Chondrocyte (in vitro differentiated cells): ENCODE measurements around the gene NPLOC4. TPM values are rescaled to one million over a fixed set of nuclear protein-coding genes. Genes with fewer than 3 reads are reported as not detected.

Experiments used
- DNase-seq: peaks from one replicate; pipeline ENCODE4 v3.0.0; 2021; ENCODE audit warnings: mixed read lengths, low spot score
- H3K27ac Mint-ChIP-seq: one replicate; pipeline ENCODE4 v1.8.0; 2021; ENCODE audit warnings: mild to moderate bottlenecking, moderate library complexity, mixed read lengths; ENCODE audit not compliant: unreplicated experiment
- H3K27me3 Mint-ChIP-seq: 2 replicates; pipeline ENCODE4 v1.8.0; 2021; ENCODE audit warnings: low read depth, mixed read lengths
- H3K36me3 Mint-ChIP-seq: 2 replicates; pipeline ENCODE4 v1.8.0; 2021; ENCODE audit warnings: low read depth, mixed read lengths
- H3K4me1 Mint-ChIP-seq: 2 replicates; pipeline ENCODE4 v1.8.0; 2021; ENCODE audit warnings: low read depth, mild to moderate bottlenecking, mixed read lengths
- H3K4me3 Mint-ChIP-seq: one replicate; pipeline ENCODE4 v1.8.0; 2021; ENCODE audit warnings: mild to moderate bottlenecking, moderate library complexity, mixed read lengths; ENCODE audit not compliant: unreplicated experiment
- H3K9me3 Mint-ChIP-seq: 2 replicates; pipeline ENCODE4 v1.8.0; 2021; ENCODE audit warnings: low read depth, mixed read lengths
- CTCF ChIP-seq: fragments of 200-600 bp; sonication (generic); IDR thresholded peaks from 2 replicates; pipeline ENCODE4 v1.5.0; 2021; ENCODE audit warnings: antibody characterized with exemption, mild to moderate bottlenecking, moderate library complexity
- total RNA-seq: library from RNA; stranded (reverse); gene quantifications from 3 replicates; pipeline ENCODE4 v1.2.1, GENCODE V29; 2021

The NPLOC4 gene
- total RNA-seq, 1 donor from 2014 or later, result 110 TPM

GRCh38 chr17:81660441-81660840 lies 23.5 kb upstream of the NPLOC4 start:
- Mint-ChIP-seq H3K9me3 (no peaks in the 10 kb centered on the region), H3K27ac (no peak overlapping the region), H3K27me3 (no peaks in the 10 kb centered on the region), H3K36me3 (no peaks in the 10 kb centered on the region), H3K4me3 (no peak overlapping the region), H3K4me1 (peaks cover 3% of the 10 kb centered on the region)
- TF ChIP-seq CTCF, result no peak
- DNase-seq, result no peak

- Mint-ChIP-seq H3K27ac (no peak overlapping the region), H3K27me3 (no peaks in the 10 kb centered on the region), H3K9me3 (no peaks in the 10 kb centered on the region), H3K4me3 (no peak overlapping the region), H3K36me3 (no peaks in the 10 kb centered on the region), H3K4me1 (no peaks in the 10 kb centered on the region)
- DNase-seq, result no peak
- TF ChIP-seq CTCF, result no peak
Observed at GRCh38 chr17:81659038-81659437, 22.1 kb upstream of the NPLOC4 start.

- no peak overlapping the region for H3K27ac Mint-ChIP-seq
- no peak overlapping the region for H3K4me3 Mint-ChIP-seq
- peaks cover 2% of the 10 kb centered on the region for H3K4me1 Mint-ChIP-seq
- H3K9me3 Mint-ChIP-seq, result no peaks in the 10 kb centered on the region
- no peaks in the 10 kb centered on the region for H3K36me3 Mint-ChIP-seq
- H3K27me3 Mint-ChIP-seq, result no peaks in the 10 kb centered on the region
- no peak for DNase-seq
- no peak for TF ChIP-seq CTCF
Observed at GRCh38 chr17:81656835-81657234, 19.9 kb upstream of the NPLOC4 start.

GRCh38 chr17:81656118-81656743 lies 19.3 kb upstream of the NPLOC4 start, which contains the start of gene PDE6G:
Gene PDE6G (minus strand): TSS chr17:81656542. CDS start chr17:81653305, 3,237 bp downstream.
- Mint-ChIP-seq H3K27me3 (no peaks in the 10 kb centered on the region), H3K4me1 (peaks cover 4% of the 10 kb centered on the region), H3K4me3 (no peak within 1 kb of the TSS), H3K27ac (no peak within 1 kb of the TSS), H3K9me3 (no peaks in the 10 kb centered on the region), H3K36me3 (no peaks in the 10 kb centered on the region)
- no peak for TF ChIP-seq CTCF
- DNase-seq, result no peak

DNA sequence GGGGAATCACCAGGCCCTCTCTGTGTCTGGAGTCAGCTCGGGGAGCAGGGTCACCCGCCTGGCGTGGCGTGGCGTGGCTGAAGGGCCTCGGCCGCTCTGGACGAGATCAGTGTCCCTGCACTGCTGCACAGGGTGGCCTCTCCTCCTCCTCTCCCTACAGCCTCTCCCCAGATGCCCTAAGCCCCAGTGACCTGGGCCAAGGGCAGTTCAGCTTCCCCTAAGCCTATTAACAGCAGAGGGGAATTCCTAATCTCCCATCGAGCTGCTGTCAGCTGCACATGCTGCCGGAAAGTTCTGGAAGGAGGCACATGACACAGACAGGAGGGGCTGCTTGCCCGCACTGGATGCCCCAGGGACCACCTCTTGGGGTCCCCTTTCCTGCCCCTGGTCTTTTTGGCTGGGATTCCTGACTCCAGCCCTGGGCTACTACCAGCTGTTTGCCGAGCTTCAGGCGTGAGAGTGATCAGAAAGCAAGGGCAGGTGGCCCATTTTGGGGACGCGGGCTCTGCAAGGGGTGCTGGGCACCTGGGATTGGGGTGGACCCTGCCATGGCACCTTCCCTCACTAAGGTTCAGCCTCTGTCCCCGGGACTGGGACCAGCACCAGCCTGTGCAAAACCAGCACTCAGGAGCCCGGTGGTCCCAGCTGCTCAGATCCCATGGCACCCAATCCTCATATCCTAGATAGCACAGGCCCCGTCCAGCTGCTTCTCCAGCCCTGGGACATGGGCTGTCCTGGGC lies 18.6 kb upstream of the NPLOC4 start:
- Mint-ChIP-seq H3K27ac (no peak overlapping the region), H3K9me3 (no peaks in the 10 kb centered on the region), H3K27me3 (no peaks in the 10 kb centered on the region), H3K4me3 (no peak overlapping the region), H3K4me1 (peaks cover 4% of the 10 kb centered on the region), H3K36me3 (no peaks in the 10 kb centered on the region)
- DNase-seq, result no peak
- TF ChIP-seq CTCF, result no peak
